Activated CD4-positive, alpha-beta T cell treated with anti-CD3 and anti-CD28 coated beads, Interleukin-2, amount 50 U/mL, for 16 hours (primary cell): ENCODE data around the gene NFATC3.

Source experiments
- DNase-seq: peaks from one replicate; pipeline ENCODE4 v3.0.0-alpha.2; 2020

The NFATC3 gene

GRCh38 chr16:68234188-68235107 lies 149.3 kb downstream of the NFATC3 start:
- DNase-seq, result no peak

DNA sequence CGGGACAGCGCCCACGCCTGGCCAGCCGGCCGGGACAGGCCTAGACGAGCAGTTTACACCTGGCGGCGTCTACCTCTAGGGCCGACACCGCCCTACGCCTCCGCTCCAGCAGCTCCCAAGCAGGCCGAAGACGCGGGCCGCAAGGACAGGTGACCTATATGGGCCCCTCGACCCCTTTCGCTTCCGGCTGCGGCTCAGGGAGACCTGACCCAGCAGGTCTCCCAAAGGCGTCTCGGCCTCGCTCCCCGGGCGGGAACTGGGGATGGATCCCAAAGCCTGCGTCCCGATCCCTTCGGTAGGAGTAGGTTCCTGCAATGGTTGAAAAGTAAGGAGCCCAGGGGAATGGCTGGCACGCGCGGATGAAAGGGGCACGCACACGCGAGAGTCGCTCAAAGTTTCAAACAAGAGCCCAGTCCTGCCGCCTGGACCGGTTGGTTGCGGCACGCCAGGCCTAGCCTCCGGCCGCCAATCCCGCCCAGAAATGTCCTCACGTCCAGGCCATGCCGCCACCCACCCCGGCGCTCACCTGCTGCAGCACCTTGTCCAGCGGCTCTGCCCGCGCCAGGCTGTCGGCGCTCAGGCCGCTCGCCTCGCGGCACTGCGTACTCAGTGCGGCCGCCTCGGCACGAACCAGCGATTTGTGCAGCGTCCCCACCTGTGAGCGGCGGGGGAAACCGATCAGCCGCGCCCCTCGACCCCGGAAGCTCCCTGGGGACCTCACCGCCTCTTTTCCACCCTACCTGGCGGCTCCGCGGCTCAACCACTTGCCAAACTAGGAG lies 150.1 kb downstream of the NFATC3 start:
- DNase-seq, result no peak

- no peak for DNase-seq
Observed at GRCh38 chr16:68235887-68236136, 150.6 kb downstream of the NFATC3 start, which contains the start of gene ESRP2. Gene ESRP2, minus strand, starts transcription at chr16:68236127. Its CDS starts 82 bp downstream, at chr16:68236045.

DNA sequence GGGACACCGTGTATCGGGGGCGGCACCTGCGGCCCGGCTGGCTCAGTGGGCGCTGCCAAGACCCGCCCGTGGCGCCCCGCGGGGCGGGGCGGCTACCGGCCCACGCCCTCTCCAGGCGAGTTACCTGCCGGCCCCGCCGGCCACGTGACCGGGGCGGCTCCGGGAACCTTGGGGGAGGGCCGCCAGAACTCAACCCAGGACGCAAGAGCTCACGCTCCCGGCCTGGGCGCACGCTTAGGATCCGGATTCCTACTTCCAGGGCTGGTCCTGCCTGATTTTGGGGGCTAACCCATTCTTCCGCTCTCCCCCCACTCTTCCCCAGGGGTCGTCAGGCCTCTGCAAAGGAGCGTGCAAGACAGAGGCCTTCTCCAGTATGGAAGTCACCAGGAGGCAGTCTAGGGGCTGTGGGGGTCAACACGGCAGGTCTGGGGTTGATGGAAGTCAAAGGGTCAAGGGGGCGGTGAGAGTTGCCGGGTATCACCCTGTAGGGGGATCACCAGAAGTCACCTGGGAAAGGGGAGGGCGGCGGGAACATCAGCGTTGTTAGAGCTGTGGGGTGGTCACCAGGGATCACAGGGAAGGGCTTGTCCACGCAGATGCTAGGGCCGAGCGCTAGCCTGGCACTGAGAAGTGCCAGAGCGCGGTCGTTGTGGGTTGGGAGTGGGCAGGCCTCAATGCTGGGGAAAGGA lies 151.1 kb downstream of the NFATC3 start:
- DNase-seq, result no peak

- DNase-seq, result no peak
Observed at GRCh38 chr16:68236826-68237242, 151.7 kb downstream of the NFATC3 start.

DNA sequence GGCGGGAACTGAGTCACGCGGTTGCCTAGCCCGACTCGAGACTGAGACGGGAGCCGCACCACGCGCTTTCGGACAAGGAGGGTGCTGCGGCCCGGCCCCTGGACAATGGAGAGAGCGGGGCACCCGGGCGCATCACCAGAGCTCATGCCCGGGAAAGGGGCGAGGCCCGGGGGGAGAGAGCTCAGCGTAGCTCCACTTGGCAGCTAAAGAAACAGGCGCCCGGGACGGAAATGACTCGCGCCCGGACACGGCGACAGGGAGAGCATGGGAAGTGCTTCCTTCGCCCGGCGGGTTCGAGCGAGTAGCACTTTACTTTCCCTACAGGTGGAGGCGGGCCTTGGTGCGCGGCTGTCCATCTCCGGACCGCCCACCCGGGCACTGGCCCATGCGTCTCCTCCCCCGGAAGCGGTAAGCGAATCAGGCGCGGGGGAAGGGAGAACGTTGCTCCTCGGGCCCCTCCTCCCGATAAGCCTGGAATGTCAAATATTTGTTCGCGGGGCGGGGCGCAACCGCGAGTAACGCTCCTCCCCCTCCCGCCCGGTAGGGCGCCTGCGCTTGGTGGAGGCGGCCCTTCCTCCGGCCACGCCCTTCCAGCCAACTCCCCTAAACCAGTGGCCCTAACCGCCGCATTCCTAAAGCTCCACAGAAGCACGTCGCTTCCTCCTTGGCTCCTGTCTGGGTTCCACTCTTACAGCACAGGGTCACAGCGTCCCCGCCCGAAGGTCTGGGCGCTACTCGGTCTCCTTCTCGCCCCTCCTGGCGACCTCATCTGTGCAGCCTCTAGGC lies 152.3 kb downstream of the NFATC3 start:
- DNase-seq, result peak; percentile 95

- DNase-seq, result no peak
Observed at GRCh38 chr16:68238029-68238345, 152.8 kb downstream of the NFATC3 start.

GRCh38 chr16:68242085-68242484 lies 156.9 kb downstream of the NFATC3 start:
- DNase-seq, result no peak

DNA sequence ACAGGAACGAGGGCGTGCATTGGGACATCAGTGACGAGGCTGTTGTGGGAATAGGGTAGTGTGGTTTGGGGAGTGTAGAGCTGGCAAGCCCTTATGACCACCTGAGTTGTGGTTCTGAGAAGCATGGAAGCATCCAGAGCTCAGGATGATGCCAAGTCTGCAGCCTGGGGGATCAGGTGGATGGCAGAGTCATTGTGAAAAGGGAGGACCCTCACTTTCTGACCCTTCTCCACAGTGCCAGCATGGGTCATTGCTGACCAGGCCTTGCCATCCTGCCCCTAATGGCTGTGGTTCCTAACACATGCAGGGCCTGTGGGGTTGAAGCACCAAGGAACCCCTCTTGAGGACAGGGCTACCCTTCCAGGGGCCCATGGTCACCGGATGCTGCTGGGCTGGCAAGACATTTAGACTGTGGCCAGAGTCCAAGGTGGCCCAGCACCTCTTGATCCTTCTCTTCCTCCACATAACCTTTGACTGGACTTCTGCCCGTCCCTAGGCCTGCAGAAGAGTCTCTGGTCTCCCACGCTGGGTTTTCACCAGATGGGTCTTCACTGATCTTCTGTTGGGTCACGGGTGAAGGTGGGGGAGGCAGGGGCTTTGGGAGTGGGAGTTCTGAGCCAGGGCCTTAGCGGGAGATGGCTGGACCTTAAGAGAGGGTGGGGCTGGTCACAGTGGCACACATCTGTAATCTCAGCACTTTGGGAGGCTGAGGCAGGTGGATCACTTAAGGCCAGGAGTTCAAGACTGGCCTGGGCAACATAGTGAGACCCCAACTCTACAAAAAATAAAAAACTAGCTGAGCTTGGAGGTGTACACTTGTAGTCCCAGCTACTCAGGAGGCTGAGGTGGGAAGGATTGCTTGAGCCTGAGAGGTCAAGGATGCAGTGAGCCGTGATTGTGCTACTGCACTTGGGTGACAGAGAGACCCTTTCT lies 158.0 kb downstream of the NFATC3 start:
- DNase-seq, result no peak

GRCh38 chr16:68244481-68244902 lies 159.3 kb downstream of the NFATC3 start:
- DNase-seq, result no peak

DNA sequence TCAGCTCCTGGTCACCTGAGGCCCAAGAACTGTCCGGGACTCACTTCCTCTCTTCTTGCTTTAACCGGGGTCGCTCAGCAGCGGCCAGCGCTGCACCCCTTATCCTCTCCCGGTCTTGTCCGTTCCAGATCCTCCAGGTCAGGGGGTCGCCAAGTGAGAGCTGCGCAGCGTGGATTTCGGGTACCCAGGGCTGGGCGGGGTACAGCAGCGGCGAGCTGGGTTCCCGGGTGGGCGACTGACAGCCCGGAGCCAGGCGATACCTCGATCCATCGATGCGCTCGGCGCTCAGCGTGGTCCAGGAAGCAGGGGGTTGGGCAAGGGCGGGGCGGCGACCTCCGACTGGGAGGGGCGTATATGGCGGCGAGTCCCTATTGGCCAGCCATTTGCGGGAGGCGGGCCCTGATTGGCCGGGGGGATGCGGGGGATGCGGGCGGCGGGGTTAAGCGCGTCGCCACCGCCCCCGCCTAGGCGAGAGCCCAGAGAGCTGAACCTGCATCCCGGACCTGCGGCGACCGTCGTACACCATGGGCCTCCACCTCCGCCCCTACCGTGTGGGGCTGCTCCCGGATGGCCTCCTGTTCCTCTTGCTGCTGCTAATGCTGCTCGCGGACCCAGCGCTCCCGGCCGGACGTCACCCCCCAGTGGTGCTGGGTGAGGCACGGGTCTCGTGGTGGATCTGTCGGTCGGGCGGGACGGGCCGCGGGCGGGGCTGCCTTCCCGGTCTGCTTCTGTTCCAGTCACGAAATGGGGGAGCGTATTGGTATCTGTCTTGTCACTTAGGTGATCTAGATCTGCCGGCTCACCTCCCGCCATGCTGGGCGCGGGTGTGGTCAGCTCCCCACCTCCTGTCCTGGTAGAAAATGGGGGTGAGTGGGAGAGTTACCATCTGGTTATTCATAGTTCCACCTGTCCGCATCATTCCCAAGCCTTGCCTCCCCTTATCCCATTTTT lies 160.0 kb downstream of the NFATC3 start, which contains the start of gene PLA2G15:
Gene PLA2G15 (plus strand): TSS at position 471 of the 951 bp plus-strand sequence. CDS start 54 bp downstream, at position 525.
- DNase-seq, result peak; percentile 96

DNA sequence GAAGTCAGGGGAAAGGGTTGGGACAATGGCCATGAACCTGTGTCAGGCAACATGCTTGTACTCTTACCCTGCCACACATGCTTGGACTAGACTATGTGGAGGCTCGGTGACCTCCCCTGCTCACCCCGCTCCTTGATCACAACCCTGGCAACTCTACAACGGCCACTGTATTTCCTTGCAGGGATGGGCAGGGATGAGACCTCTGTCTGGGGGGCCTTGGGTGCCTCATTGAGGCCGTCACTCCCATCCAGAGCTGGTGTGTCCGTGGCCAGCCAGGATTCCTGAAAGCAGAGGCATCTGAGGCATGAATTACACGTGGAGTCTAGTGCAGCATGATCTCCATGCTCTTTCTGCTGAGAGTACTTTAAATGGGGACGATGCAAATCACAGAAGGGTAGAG lies 161.0 kb downstream of the NFATC3 start:
- DNase-seq, result no peak

GRCh38 chr16:68246666-68247065 lies 161.5 kb downstream of the NFATC3 start:
- DNase-seq, result no peak

DNA sequence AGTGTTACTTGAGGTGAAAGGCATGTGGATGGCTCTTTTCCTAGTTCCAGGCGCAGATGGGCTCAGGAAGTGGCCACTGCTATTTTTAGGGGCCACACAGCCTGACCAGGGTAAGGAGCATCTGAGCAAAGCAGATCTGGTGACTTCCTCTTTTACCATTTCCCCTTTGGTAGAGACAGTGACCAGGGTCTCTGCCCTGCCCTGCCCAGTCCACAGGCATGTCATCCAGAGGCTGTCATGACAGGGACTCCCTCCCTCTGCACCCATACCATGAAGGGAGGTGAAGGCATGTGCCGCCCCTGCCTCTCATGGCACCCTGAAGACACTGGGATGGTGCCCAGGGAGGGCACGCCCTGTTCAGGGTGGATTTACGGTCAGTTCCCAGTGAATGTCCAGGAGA lies 162.2 kb downstream of the NFATC3 start:
- no peak for DNase-seq

GRCh38 chr16:68247932-68248331 lies 162.8 kb downstream of the NFATC3 start:
- no peak for DNase-seq

GRCh38 chr16:68249371-68249770 lies 164.2 kb downstream of the NFATC3 start:
- DNase-seq, result no peak

DNA sequence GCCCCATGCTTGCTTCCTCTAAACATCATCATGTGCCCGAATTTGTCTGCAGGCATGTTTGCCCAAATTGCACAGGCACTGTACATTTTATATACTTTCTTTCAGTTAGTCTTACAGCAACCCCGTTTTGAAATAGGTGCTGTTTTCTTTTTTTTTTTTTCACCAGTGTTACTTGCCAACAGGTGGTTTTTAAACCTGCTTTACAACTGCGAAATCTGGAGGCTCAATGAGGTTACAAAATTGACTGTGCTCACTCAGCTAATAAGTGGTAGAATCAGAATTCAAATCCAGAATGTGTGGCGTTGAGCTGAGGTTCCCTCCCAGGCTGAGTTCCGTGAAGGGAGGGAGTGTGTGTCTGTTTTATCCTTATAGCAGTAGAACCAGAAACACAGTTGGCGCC lies 165.8 kb downstream of the NFATC3 start:
- DNase-seq, result no peak

GRCh38 chr16:68251832-68252231 lies 166.7 kb downstream of the NFATC3 start:
- no peak for DNase-seq

DNA sequence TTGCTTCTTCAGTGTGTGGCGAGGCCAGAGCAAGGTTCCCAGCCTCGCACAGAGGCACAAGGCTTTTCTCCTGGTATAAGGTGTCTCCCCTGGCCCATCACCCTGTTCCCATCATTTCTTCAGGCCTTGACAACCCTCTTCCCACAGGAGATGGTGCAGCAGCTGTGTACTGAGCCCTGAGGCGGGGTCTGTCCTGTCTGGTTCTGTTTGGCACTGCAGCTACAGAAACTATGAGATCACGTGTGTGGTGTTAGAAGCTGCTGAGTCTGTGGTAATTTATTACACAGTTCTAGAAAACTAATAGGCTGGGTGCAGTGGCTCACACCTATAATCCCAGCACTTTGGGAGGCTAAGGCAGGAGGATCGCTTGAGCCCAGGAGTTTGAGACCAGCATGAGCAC lies 167.2 kb downstream of the NFATC3 start:
- no peak for DNase-seq

- DNase-seq, result no peak
Observed at GRCh38 chr16:68253721-68254120, 168.6 kb downstream of the NFATC3 start.
